Measurements from ENCODE around the gene SKIDA1. TPM values are rescaled to one million over a fixed set of nuclear protein-coding genes. Genes with fewer than 3 reads are reported as not detected.

SKIDA1 gene
- total RNA-seq, 1 experiment from 2014 or later: 0.40 TPM

DNA sequence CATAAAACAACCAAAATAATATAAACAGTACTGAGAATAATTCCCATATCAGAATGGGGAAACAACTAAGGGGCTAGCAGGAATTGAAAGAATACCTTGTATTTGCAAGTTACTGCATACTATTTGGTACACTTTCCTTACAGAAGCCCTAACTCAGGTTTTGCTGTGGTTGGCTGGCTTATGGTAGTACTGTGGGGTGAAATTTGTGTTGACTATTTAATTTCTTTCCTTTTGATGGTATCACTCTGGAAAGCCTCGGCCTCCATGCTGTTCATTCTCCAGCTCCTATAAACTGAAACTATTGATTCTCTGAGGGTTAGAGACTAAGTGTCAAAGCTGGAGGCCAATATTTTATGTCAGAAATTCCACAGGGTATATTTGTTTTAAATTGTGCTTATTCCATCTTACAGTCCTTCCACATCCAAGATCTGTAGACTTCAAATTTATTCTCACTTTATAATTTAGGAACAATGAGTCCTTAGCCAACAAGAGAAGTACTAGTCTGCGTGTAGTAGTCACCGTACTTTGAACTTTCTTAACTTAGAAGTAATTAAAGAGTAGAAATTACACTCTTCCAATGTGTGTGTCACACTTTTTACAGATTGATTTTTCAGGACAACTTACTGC lies 13.4 kb downstream of the SKIDA1 start:
- DNase-seq: no peak
- intact Hi-C loops (cut with micrococcal nuclease; ENCODE audit: unreplicated experiment): no loop called here
- no TSS peak for BruUV-seq (replicated peaks)
- Mint-ChIP-seq H3K27me3 (ENCODE audit: unreplicated experiment) (peaks cover 30% of the 10 kb centered on the region), H3K4me3 (ENCODE audit: low read depth, unreplicated experiment) (no peak overlapping the region), H3K36me3 (ENCODE audit: insufficient read depth, unreplicated experiment) (peaks cover 5% of the 10 kb centered on the region), H3K27ac (ENCODE audit: unreplicated experiment) (no peak overlapping the region), H3K4me1 (ENCODE audit: low read depth, unreplicated experiment) (no peaks in the 10 kb centered on the region), H3K9me3 (ENCODE audit: low read depth, unreplicated experiment) (no peaks in the 10 kb centered on the region)
- CTCF ChIA-PET: no interaction called here
- TF ChIP-seq CTCF (IDR thresholded peaks at IDR 0.05; ENCODE audit: unreplicated experiment): no peak

DNA sequence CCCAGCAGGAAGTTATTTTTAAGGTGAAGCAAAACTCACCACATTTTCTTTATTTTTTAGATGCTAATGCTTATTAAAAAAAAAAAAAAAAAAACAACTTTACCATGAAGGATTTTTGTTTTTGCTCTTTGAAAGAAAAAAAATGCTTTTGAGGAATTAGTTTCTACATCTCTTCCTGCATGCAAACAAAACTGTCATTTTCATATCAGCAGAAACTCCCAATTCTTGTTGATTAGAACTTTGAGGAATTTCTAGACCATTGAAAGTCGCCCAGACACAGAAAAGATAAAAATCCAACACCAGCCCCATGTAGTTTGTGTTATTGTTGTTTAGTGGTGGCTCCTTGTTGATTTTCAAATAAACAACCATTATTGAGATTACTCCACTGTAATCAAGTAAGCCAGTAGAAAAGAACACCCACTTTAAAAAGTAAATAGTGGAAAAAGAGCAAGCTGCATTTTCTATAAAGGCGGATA lies 14.3 kb downstream of the SKIDA1 start:
- peaks cover 35% of the 10 kb centered on the region for H3K27me3 Mint-ChIP-seq (ENCODE audit: unreplicated experiment)
- DNase-seq: no peak
- H3K9me3 Mint-ChIP-seq (ENCODE audit: low read depth, unreplicated experiment): no peaks in the 10 kb centered on the region
- BruUV-seq (replicated peaks): no TSS peak
- no peaks in the 10 kb centered on the region for H3K36me3 Mint-ChIP-seq (ENCODE audit: insufficient read depth, unreplicated experiment)
- CTCF ChIA-PET: no interaction called here
- no peak overlapping the region for H3K4me3 Mint-ChIP-seq (ENCODE audit: low read depth, unreplicated experiment)
- TF ChIP-seq CTCF (IDR thresholded peaks at IDR 0.05; ENCODE audit: unreplicated experiment): no peak
- intact Hi-C loops (cut with micrococcal nuclease; ENCODE audit: unreplicated experiment): no loop called here
- no peaks in the 10 kb centered on the region for H3K4me1 Mint-ChIP-seq (ENCODE audit: low read depth, unreplicated experiment)
- H3K27ac Mint-ChIP-seq (ENCODE audit: unreplicated experiment): no peak overlapping the region

DNA sequence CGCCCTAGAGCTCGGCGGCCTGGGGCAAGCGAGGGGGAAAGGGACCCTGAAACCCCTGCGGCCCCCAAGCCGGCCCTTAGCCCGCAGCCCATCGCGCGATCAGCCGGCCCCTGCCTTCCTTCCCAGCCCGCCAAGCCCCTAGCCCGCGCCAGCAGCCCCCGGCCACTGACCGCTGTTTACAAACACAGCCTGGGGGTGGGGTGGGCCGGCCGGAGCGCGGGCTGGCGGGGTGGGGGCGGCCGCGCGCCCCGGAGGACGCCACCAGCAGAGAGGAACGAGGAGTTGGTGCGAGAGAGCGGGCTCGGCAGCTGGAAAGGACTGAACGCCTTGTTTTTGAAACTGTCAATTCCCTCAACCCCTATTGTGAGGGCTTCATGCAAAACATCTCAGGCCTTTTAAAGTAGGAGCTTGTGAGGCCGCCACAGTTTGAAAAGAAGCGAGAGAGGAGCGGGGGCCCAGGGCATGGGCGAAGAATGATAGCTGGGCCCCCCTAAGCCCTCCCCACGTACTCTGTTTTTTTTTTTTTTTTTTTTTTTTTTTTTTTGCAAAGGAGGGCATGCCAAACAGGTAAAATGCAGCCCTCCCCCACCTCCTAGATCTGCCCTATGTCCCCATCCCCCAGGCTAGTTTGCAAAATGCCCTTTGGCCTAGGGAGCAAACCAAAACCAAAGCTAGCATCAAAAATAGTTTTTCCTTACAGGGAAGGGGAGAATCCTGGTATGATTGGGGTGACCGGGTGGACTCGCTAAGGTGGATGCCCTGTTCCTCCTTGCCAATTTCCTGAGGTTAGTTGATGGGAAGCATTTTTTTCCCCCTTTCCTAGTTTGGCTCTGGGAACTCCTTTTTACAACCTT lies 15.0 kb downstream of the SKIDA1 start:
- Mint-ChIP-seq H3K4me1 (ENCODE audit: low read depth, unreplicated experiment) (no peaks in the 10 kb centered on the region), H3K9me3 (ENCODE audit: low read depth, unreplicated experiment) (no peaks in the 10 kb centered on the region), H3K4me3 (ENCODE audit: low read depth, unreplicated experiment) (no peak overlapping the region), H3K27ac (ENCODE audit: unreplicated experiment) (no peak overlapping the region), H3K36me3 (ENCODE audit: insufficient read depth, unreplicated experiment) (no peaks in the 10 kb centered on the region), H3K27me3 (ENCODE audit: unreplicated experiment) (peaks cover 30% of the 10 kb centered on the region)
- TF ChIP-seq CTCF (IDR thresholded peaks at IDR 0.05; ENCODE audit: unreplicated experiment): no peak
- intact Hi-C loops (cut with micrococcal nuclease; ENCODE audit: unreplicated experiment): no loop called here
- no TSS peak for BruUV-seq (replicated peaks)
- no peak for DNase-seq
- CTCF ChIA-PET: no interaction called here

DNA sequence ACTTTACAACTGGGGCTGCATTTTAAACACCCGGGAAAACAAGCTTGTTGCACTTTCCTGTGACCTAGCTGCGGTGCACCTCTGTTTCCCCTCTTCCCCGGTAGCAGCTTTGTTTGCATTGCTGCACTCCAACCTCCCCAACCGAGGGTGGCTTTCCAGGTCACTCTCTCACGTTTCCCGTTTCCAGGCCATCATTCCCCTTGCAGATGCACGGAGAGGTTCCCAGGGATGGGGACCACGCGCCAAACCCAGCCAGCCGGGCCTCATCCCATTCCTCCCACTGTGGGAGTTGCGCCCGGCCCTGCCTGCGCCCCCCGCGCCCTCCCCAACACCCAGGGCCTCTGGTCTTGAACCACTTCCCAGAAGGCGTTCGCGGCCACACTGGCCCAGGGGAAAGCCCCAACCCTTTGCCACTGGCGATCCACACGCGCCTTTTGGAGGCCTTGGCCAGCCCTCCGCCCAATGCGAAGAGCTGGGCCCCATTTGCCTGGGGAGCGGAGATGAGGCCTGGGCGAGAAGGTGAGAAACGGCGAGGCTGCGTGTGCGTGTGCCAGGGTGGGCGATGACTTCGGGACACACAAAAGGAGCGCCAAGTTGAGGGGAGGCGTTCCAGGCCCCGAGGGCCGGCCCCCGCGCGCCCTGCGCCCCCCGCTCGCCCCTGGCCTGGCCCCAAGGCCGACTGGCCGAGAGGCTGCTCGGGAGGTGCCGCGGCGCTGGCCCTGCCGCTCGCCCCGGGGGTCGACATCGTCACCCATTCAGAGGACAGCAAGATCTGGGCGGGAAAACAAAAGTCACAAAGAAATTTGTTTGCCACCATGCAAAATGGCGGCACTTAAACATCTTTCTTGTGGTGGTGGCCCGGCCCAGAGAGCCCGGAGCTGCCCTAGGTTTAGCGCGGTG lies 15.9 kb downstream of the SKIDA1 start:
- no peaks in the 10 kb centered on the region for H3K4me1 Mint-ChIP-seq (ENCODE audit: low read depth, unreplicated experiment)
- no TSS peak for BruUV-seq (replicated peaks)
- CTCF ChIA-PET: interaction anchor here (0.5 kb wide), 1 partner anchor 524 kb away, joined by 3 read pairs; no protein-coding TSS in a partner anchor
- peaks cover 23% of the 10 kb centered on the region for H3K27me3 Mint-ChIP-seq (ENCODE audit: unreplicated experiment)
- H3K4me3 Mint-ChIP-seq (ENCODE audit: low read depth, unreplicated experiment): no peak overlapping the region
- H3K36me3 Mint-ChIP-seq (ENCODE audit: insufficient read depth, unreplicated experiment): no peaks in the 10 kb centered on the region
- no peak for TF ChIP-seq CTCF (IDR thresholded peaks at IDR 0.05; ENCODE audit: unreplicated experiment)
- intact Hi-C loops (cut with micrococcal nuclease; ENCODE audit: unreplicated experiment): no loop called here
- H3K27ac Mint-ChIP-seq (ENCODE audit: unreplicated experiment): no peak overlapping the region
- DNase-seq: no peak
- no peaks in the 10 kb centered on the region for H3K9me3 Mint-ChIP-seq (ENCODE audit: low read depth, unreplicated experiment)

All from Calu3 (cell line).